ENCODE data around the gene CFAP299. TPM values are rescaled to one million over a fixed set of nuclear protein-coding genes. Genes with fewer than 3 reads are reported as not detected.

CFAP299 gene
- total RNA-seq, 4 donors from 2014 or later = 5.1 TPM; not detected in 3

GRCh38 chr4:80538276-80538926 lies 202.9 kb downstream of the CFAP299 start:
- Histone ChIP-seq H3K27me3 (no peaks in the 10 kb centered on the region), H3K4me1 (no peaks in the 10 kb centered on the region), H3K4me3 (no peak overlapping the region), H3K36me3 (no peaks in the 10 kb centered on the region), H3K9me3 (no peaks in the 10 kb centered on the region), H3K27ac (no peak overlapping the region)
- WGBS, 2 donors (ENCODE audit: low coverage in 1 of 2) = 82 to 96% methylated on average over 3 to 4 of the region's 4 CpGs
- no peak for TF ChIP-seq EP300 (IDR thresholded peaks at IDR 0.05)
- TF ChIP-seq POLR2AphosphoS5 (IDR thresholded peaks at IDR 0.05) = no peak
- no peak for TF ChIP-seq POLR2A (IDR thresholded peaks at IDR 0.05)
- no peak for TF ChIP-seq CTCF (IDR thresholded peaks at IDR 0.05)
- ATAC-seq = no peak

- Histone ChIP-seq H3K27me3 (no peaks in the 10 kb centered on the region), H3K27ac (no peak overlapping the region), H3K4me3 (no peak overlapping the region), H3K36me3 (no peaks in the 10 kb centered on the region), H3K4me1 (no peaks in the 10 kb centered on the region), H3K9me3 (no peaks in the 10 kb centered on the region)
- 44 to 78% methylated on average over 2 to 3 of the region's 3 CpGs for WGBS, 2 donors (ENCODE audit: low coverage in 1 of 2)
- ATAC-seq = no peak
- no peak for TF ChIP-seq EP300 (IDR thresholded peaks at IDR 0.05)
- TF ChIP-seq POLR2A (IDR thresholded peaks at IDR 0.05) = no peak
- no peak for TF ChIP-seq CTCF (IDR thresholded peaks at IDR 0.05)
- no peak for TF ChIP-seq POLR2AphosphoS5 (IDR thresholded peaks at IDR 0.05)
Observed at GRCh38 chr4:80539190-80539589, 203.7 kb downstream of the CFAP299 start.

GRCh38 chr4:80540349-80540748 lies 204.8 kb downstream of the CFAP299 start:
- Histone ChIP-seq H3K27ac (no peak overlapping the region), H3K27me3 (no peaks in the 10 kb centered on the region), H3K9me3 (no peaks in the 10 kb centered on the region), H3K36me3 (no peaks in the 10 kb centered on the region), H3K4me1 (no peaks in the 10 kb centered on the region), H3K4me3 (no peak overlapping the region)
- ATAC-seq = no peak
- WGBS, 2 donors (ENCODE audit: low coverage in 1 of 2) = 50 to 56% methylated on average over 1 of the region's 1 CpG
- no peak for TF ChIP-seq POLR2A (IDR thresholded peaks at IDR 0.05)
- TF ChIP-seq EP300 (IDR thresholded peaks at IDR 0.05) = no peak
- no peak for TF ChIP-seq POLR2AphosphoS5 (IDR thresholded peaks at IDR 0.05)
- TF ChIP-seq CTCF (IDR thresholded peaks at IDR 0.05) = no peak

- Histone ChIP-seq H3K27ac (no peak overlapping the region), H3K27me3 (no peaks in the 10 kb centered on the region), H3K9me3 (no peaks in the 10 kb centered on the region), H3K4me3 (no peak overlapping the region), H3K36me3 (no peaks in the 10 kb centered on the region), H3K4me1 (no peaks in the 10 kb centered on the region)
- WGBS, 2 donors (ENCODE audit: low coverage in 1 of 2) = 50 to 67% methylated on average over 5 of the region's 5 CpGs
- no peak for ATAC-seq
- TF ChIP-seq POLR2A (IDR thresholded peaks at IDR 0.05) (no peak), CTCF (IDR thresholded peaks at IDR 0.05) (no peak), EP300 (IDR thresholded peaks at IDR 0.05) (no peak), POLR2AphosphoS5 (IDR thresholded peaks at IDR 0.05) (no peak)
Observed at GRCh38 chr4:80540785-80541469, 205.4 kb downstream of the CFAP299 start.

GRCh38 chr4:80542747-80543146 lies 207.2 kb downstream of the CFAP299 start:
- no peak overlapping the region for H3K4me3 ChIP-seq
- ATAC-seq = no peak
- H3K9me3 ChIP-seq = no peaks in the 10 kb centered on the region
- no peaks in the 10 kb centered on the region for H3K36me3 ChIP-seq
- WGBS, 2 donors (ENCODE audit: low coverage in 1 of 2) = no CpG with 5 or more reads among the region's 2 CpGs
- no peak overlapping the region for H3K27ac ChIP-seq
- no peaks in the 10 kb centered on the region for H3K27me3 ChIP-seq
- no peaks in the 10 kb centered on the region for H3K4me1 ChIP-seq
- TF ChIP-seq CTCF (IDR thresholded peaks at IDR 0.05) (no peak), POLR2AphosphoS5 (IDR thresholded peaks at IDR 0.05) (no peak), POLR2A (IDR thresholded peaks at IDR 0.05) (no peak), EP300 (IDR thresholded peaks at IDR 0.05) (no peak)

Measured in gastroesophageal sphincter (tissue), 4 donors.